Measurements from ENCODE around the gene NKRF.

GRCh38 chrX:119607018-119607389, 780 bp upstream of the NKRF start:
- TF ChIP-seq YY1 (IDR thresholded peaks at IDR 0.05; ENCODE audit: low read depth) (no peak), REST (IDR thresholded peaks at IDR 0.05; ENCODE audit: low read depth, low read length) (no peak), RAD21 (IDR thresholded peaks at IDR 0.05; ENCODE audit: low read length) (no peak), CTCF (IDR thresholded peaks at IDR 0.05) (no peak), SIN3A (IDR thresholded peaks at IDR 0.05; ENCODE audit: borderline replicate concordance, low read depth, low read length) (no peak), ELF1 (IDR thresholded peaks at IDR 0.05) (no peak), CHD2 (IDR thresholded peaks at IDR 0.05; ENCODE audit: low read length, partially characterized antibody) (no peak), GABPA (IDR thresholded peaks at IDR 0.05; ENCODE audit: low read depth) (no peak), TEAD4 (IDR thresholded peaks at IDR 0.05; ENCODE audit: borderline replicate concordance, insufficient read depth) (no peak)

Data from SK-N-SH (cell line).